GM19238 (cell line): ENCODE data around the gene UGT1A9.

ENCODE experiments used
- DNase-seq: peaks from one replicate; pipeline ENCODE4 v3.0.0; 2011; ENCODE audit warnings: low spot score; ENCODE audit not compliant: insufficient read length

The UGT1A9 gene

DNA sequence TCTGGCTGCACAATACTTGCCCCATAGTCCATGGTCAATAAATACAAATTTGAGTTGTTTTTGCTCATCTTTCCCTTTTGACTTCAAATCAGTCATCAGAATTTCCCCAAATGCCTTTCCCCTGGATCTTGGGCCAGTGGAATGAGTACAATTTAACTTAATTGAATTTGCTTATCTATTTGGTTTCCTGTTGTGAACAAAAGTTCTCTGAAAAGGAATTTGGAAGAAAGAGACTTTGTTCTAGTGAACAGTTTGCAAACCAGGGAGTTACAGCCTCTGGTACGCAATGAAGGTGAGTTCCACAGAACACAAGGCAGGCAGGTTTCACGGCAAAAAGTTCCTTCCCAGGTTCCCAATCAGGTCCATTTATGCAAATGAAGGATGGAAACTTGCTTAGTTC lies 87.2 kb downstream of the UGT1A9 start:
- DNase-seq = no peak

DNA sequence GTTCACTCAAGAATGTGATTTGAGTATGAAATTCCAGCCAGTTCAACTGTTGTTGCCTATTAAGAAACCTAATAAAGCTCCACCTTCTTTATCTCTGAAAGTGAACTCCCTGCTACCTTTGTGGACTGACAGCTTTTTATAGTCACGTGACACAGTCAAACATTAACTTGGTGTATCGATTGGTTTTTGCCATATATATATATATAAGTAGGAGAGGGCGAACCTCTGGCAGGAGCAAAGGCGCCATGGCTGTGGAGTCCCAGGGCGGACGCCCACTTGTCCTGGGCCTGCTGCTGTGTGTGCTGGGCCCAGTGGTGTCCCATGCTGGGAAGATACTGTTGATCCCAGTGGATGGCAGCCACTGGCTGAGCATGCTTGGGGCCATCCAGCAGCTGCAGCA lies 88.3 kb downstream of the UGT1A9 start, which contains the start of gene UGT1A1:
Gene UGT1A1, plus strand, starts transcription at position 228 of the 400 bp plus-strand sequence. Its CDS starts 18 bp downstream, at position 246.
- DNase-seq = no peak

DNA sequence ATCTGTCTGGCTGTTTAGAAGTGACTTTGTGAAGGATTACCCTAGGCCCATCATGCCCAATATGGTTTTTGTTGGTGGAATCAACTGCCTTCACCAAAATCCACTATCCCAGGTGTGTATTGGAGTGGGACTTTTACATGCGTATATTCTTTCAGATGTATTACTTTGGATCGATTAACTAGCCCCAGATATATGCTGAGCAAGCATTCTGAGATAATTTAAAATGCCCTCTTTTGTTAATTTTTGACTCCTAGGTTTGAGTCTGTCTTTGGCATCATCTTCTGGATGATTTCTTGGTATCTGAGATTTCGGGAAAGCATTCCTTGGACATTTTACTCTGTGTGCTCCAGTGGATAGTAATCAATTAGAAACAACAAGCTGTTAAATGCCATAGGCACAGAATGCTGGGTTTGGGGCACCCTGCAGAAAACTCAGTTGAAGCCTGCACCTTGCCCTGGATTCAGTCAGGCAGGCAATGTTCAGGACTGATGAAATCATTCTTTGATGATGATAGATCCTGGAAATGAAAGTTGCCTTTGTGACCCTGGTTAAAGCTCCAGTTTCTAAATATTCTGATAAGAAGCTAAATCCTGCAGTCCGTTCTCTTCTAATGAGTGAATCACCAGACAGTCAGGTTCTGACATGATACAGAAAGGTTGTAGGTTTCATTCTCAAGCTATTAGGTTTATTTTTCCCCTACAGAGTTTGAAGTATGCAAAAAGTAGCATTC lies 89.5 kb downstream of the UGT1A9 start:
- no peak for DNase-seq

DNA sequence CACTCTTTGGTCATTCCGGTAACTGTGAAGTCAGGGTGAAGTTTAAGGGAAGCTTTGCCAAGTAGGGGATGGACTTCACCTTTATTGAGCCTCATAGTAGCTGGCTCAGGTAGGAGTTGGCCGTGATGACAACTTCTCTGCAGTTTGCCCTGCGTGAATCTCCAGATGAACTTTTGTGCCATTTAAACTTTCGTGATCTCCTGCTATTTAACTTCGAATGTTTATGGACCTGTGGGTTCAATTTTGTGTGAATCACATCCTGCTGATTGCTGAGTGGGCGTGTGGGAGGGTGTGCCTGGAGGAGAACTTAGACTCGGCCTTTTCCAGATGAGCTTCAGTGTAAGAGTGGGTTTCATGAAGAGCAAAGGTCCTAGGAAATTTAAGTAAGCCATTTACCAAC lies 92.6 kb downstream of the UGT1A9 start:
- DNase-seq = no peak

DNA sequence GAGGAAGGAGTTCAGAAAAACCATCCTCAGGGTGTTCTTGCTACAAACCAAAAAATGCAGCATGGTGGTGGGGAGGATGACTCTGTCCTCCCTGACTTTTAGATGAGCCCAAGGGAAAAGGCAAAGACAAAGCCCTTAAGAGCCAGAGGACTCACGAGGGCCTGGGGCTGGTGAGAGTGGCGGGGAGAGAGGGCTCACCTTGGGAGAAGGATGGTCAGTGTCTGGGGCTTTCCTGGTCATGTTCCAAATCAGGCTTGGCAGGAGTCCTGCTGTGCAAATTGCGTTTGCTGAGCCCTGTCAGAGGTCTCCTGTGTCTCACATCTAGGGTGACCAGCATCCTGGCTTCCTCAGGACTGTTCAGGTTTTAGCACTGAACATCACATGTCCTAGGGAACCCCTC lies 93.1 kb downstream of the UGT1A9 start:
- no peak for DNase-seq

DNA sequence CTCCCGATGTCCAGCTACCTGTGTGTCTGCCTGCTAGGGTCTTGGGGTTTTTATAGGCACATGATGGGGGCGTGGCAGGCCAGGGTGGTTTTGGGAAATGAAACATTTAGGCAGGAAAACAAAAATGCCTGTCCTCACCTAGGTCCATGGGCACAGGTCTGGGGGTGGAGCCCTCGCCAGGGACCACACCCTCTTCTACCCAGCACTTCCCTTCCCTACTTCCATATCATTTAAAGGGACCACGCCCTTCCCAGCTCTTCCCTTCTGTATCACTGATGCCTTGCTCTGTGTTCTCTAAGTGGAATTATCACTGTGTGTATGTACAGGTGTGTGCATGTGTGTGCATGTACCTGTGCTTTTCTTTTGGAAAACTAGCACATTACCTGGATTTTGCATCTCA lies 94.7 kb downstream of the UGT1A9 start:
- no peak for DNase-seq

DNA sequence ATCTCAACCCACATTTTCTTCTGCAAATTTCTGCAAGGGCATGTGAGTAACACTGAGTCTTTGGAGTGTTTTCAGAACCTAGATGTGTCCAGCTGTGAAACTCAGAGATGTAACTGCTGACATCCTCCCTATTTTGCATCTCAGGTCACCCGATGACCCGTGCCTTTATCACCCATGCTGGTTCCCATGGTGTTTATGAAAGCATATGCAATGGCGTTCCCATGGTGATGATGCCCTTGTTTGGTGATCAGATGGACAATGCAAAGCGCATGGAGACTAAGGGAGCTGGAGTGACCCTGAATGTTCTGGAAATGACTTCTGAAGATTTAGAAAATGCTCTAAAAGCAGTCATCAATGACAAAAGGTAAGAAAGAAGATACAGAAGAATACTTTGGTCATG lies 96.4 kb downstream of the UGT1A9 start:
- DNase-seq = no peak

DNA sequence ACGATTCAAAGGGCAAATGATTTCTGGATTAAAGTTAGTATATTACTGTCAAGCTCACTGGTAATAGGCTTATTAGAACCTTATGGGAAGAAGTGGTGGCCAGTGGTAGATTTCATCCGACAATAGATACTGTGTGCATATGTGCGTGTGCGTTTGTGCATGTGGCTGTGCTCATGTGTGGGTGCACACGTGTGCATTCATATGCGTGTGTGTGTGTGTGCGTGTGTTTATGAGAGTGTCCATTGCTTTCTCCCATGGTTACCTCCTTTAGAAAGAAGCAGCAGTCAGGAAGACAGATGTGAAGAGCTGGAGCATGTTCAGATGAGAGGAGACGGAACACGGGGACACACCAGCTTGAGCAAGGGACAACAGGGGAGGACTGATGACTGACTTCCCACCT lies 97.6 kb downstream of the UGT1A9 start:
- DNase-seq = no peak

DNA sequence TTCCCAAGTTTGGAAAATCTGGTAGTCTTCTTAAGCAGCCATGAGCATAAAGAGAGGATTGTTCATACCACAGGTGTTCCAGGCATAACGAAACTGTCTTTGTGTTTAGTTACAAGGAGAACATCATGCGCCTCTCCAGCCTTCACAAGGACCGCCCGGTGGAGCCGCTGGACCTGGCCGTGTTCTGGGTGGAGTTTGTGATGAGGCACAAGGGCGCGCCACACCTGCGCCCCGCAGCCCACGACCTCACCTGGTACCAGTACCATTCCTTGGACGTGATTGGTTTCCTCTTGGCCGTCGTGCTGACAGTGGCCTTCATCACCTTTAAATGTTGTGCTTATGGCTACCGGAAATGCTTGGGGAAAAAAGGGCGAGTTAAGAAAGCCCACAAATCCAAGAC lies 100.5 kb downstream of the UGT1A9 start:
- DNase-seq = no peak

DNA sequence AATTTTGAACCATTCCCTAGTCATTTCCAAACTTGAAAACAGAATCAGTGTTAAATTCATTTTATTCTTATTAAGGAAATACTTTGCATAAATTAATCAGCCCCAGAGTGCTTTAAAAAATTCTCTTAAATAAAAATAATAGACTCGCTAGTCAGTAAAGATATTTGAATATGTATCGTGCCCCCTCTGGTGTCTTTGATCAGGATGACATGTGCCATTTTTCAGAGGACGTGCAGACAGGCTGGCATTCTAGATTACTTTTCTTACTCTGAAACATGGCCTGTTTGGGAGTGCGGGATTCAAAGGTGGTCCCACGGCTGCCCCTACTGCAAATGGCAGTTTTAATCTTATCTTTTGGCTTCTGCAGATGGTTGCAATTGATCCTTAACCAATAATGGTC lies 100.9 kb downstream of the UGT1A9 start:
- no peak for DNase-seq

DNA sequence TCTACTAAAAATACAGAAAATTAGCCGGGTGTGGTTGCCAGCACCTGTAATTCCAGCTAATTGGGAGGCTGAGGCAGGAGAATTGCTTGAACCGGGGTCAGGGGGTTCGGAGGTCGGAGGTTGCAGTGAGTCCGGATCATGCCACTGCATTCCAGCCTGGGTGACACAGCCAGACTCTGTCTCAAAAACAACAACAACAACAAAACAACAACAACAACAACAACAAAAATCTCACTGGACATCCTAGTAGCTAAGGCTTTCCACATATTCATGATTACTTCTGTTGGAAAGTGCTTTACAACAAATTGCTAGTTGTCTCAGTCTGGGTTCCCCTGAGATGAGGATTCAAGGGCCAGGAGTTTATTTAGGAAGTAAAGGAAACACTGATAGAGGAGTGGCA lies 102.2 kb downstream of the UGT1A9 start:
- DNase-seq = no peak

DNA sequence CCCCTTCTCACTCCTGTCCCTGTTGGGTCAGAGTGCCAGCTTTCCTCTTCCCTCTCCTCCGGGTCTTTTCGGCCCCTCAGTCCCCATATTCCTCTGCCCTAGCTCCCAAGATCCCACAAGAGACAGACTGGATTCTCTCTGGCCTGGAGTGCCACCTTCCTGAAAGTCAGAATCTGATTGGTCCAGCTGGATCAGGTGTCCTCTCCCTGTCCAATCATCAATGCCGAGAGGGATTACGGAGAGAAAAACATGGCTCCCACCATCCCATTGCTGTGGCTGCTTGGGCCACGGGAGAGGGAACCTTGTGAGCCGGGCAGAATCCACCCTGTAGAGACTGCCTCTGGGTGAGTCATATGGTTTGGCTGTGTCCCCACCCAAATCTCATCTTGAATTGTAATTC lies 103.7 kb downstream of the UGT1A9 start:
- no peak for DNase-seq

DNA sequence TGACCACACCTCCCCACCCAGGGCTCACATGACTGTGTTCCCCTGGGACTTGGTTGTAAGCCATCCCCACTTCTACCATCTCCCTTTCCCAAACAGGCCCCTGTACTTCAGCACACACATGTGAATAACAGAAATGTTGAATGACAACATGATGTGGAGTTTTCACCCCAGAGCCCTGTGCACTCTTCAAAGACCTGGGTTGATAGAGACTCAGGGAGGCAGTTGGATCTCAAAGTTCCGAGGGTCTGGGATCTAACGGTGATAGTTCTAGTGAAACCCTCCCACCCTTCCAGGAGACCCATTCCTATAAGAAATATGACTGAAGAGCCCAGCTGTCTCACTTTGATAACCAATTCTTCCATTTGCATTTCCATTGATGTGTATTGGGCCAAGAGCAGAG lies 106.3 kb downstream of the UGT1A9 start, which contains the start of gene MROH2A:
Gene MROH2A, plus strand, starts transcription at position 301 of the 400 bp plus-strand sequence. CDS start 1,029 bp downstream, outside the sequence.
- no peak for DNase-seq

DNA sequence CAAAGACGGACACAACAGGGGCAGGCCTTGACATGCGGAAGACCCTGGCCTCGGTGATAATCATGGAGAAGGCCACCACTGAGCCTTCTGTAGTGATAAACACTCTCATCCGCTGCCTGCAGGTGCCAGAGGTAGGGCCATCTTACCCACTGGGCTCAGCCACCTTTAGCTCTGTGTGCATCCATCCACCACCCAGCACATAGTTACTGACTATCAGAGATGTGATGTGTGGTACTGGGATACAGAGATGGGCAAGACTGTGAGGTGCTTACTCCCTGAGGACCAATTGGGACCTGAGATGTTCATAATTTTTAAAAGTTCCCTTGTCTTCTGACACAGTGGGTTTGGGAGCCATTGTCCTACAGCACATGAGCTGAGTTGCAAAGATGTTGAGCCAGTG lies 108.0 kb downstream of the UGT1A9 start:
- DNase-seq = no peak

DNA sequence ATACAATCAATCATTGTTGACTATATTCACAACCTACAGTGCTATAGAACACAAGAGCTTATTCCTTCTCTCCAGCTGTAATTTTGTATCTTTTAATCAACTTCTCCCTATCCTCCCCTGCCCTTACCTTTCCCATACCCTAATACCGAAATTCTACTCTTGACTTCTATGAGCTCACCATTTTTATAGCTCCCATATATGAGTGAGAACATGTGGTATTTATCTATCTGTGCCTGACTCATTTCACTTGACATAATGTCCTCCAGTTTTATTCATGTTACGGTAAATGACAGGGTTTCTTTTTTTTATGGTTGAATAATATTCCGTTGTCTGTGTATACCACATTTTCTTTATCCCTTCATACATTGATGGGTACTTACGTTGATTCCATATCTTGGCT lies 109.1 kb downstream of the UGT1A9 start:
- no peak for DNase-seq

DNA sequence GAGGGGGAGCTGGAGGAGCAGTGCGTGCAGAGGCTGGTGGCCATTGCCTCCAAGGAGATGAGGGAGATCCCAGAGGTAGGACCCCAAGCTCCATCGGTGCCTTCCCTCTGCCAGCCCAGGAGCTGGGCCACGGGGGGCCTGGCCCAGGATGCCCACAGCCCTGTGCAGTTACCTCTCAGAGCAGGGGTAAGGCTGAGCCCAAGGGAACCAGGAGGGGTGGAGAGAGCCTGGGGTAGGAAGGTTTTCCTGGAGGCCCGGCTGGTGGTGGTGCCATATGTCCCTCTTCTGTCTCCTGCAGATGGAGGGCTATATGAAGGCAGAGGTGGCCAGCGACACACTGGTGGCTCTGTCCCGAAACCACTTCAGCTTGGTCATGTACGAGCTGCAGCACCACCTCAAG lies 117.9 kb downstream of the UGT1A9 start:
- no peak for DNase-seq

DNA sequence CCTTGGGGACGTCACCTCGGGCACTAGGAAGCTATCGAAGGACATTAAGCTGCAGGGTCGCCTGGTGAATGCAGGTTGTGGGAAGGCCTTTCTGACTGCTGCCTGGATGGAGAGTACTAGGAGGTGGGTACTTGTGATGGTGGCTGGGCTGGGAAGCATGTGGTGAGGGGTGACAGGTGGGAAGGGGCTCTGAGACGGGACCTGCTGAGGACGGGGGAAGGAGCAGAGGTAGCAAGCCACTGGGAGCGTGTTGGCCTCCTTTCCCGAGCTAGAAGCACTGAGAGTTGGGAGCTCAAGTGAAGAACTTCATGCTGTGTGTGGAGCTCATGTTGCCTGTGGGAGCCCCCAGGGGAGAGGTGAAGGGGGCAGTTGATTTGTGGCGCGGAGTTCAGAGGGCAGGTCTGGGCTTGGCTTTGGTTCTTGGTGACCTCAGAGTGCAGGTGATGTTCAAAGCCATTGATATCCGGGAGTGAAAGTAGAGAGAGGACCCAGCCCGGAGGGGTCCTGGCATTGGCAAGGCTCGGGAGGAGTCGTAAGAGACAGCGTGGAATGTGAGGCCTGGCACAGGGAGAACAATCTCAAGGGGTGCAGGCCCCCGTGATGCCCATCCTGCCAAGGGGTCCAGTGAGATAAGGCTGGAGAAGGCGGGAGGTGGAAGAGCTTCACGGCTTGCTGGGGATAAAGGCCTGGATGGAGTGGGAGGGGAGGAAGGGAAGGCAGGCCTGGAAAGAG lies 119.6 kb downstream of the UGT1A9 start:
- no peak for DNase-seq

DNA sequence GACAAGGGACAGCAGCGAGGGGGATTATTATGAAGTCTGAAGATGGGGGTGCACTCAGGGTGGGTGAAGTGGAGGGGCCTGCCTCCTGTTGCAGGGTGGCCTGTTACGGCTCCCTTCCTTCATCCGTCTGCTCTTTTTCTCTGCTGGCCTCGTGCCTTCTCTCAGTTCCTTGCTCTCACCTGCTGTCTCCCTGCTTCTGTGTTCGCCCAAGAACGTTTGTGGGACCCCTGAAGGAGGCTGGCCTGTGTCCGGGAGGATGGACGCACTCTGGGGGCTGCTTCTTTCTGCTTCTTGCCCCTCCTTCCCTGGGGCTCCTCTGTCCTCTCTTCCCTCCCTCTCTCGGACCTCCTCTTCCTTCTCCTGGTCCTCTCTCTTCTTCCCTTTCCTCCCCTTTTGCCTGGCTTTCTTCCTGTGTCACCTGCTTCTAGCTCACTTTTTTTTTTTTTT lies 120.2 kb downstream of the UGT1A9 start:
- no peak for DNase-seq

DNA sequence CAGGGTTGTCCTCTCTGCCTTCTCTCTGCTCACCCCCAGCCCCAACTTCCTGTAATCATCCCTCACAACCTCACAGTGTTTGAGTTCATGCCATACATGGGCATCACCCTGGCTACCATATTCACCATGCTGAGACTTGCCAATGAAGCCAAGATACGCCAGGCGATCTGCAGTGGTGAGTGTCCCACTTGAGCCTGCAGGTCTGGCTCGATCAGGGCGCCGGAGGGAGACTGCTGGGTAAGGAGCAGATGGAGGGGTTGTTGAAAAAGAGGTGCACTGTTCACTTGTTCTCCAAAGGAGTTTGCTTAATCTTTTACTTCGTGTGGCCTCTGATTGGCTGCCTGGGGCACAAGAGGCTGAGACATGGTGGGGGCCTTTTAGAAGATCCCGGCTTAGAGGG lies 121.0 kb downstream of the UGT1A9 start:
- no peak for DNase-seq

DNA sequence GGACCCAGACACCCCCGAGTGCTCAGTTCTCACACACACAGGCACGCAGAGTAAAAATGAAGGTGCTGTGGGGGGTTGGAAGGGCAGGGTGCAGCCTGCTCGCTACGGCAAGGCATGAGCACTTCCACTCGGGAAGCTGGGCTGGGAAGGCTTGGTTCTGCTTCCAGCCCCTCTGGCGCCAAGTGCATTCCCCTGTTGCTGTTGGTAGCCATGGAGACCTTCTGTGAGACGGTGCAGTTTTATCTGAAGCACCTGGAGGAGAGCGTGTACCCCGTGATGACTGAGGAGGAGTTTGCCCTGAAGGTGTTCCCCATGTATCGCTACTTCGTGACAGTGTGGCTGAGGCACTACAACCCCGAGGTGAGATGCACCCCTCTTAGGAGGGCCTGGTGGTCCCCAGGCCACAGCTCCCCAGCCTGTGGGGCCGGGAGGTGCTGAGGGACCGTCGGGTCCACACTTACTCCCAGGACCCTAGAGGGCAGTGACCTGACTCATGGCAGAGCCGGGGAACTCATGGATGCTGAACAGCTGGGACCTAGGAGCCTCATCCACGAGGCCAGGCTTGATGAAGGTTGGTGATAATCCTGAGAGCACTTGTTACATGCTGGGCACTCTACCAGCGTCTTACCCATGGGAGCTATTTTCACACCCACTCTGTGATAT lies 121.9 kb downstream of the UGT1A9 start:
- no peak for DNase-seq

DNA sequence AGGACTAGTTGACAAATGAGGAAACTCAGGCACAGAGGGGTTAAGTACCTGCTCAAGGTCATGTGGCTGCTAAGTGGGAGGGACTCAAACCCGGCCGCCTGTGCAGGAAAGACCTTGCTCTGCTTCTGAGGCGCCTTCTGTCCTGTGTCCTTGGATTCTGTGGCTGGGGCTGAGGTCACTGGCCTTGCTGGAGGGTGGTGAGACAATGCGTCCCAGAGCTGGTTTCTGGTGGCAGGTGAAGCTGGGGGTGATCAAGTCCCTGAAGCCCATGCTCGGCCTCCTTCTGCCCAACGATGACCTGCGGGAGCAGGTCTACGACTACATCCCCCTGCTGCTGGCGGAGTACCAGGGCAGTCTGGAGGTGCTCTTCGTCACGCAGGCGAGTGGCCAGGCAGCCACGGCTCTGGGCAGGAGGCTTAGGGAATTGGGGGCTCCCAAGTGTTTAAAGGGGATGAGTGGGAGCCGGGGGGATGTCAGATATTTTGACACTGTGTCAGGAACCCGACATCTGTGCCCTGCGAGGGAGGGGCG lies 122.5 kb downstream of the UGT1A9 start:
- DNase-seq = no peak

DNA sequence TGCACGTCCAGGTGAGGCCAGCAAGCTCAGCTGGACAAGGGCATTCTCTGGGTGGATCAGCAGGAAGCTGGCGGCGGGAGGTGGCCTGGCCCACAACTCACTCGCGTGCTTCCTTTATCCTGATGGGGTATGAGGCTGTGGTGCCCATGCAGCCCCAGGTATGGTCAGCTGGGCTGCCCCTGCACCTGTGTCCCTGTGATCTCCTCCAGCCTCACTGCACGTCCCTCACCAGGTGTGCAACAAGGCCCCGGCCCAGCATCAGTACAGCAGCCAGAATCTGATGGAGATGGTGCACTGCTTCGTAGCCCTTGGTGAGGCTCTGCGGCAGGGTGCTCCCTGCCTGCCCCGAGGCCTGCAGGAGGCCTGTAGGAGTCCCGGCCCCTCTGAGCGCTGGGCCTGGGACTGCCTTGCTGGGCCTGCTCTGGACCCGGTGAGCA lies 124.1 kb downstream of the UGT1A9 start:
- no peak for DNase-seq
